Coronary artery (tissue), 2 donors: Measurements from ENCODE around the gene METTL23.

ENCODE experiments used
- DNase-seq: peaks from one replicate; pipeline ENCODE4 v3.0.0-alpha.2; 2017; ENCODE audit warnings: low spot score
- H3K27ac ChIP-seq, 2 donors: fragments of 200-600 bp; sonication (generic); one replicate each; pipeline ENCODE4 v1.5.1; 2016 to 2019
- H3K4me3 ChIP-seq: fragments of 200-600 bp; sonication (generic); 2 replicates; pipeline ENCODE4 v1.5.1; 2016; ENCODE audit warnings: mild to moderate bottlenecking, moderate library complexity
- TF ChIP-seq, protein P1 (sequence below): fragments of 200-600 bp; sonication (generic); IDR thresholded peaks from one replicate; pipeline ENCODE4 v1.5.1; 2019; ENCODE audit warnings: antibody characterized with exemption

The METTL23 gene

DNA sequence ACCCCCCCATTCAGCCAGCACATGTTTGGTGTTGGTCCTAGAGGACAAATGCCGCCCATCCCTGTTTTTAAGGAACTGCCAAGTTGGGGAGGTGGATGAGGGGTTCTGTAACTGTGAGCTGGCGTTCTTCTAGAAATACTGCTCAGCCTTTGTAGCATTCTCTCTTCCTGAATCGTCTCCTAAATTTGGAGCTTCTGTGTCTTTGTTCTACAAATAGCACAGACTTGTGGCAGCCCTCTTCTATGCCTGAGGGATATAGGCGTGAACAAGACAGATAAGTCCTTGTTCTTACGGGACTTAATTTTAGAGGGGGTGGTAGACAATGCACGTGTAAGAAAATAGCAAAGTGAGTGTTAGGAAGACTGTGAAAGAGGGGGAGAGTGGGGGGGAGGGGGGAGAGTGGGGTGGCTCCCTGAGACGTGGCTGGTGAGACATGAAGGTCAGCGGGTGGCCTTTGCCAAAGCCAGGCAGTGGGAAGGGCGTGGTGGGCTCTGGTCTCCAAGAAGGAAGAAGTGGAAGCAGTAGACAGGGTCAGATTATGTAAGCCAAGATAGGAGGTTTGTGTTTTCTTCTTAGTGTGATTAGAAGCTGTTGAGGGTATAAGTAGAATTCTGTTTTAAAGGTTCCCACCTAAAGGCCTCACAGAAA is 21.2 kb downstream of the METTL23 start:
- TF ChIP-seq, protein P1, sequence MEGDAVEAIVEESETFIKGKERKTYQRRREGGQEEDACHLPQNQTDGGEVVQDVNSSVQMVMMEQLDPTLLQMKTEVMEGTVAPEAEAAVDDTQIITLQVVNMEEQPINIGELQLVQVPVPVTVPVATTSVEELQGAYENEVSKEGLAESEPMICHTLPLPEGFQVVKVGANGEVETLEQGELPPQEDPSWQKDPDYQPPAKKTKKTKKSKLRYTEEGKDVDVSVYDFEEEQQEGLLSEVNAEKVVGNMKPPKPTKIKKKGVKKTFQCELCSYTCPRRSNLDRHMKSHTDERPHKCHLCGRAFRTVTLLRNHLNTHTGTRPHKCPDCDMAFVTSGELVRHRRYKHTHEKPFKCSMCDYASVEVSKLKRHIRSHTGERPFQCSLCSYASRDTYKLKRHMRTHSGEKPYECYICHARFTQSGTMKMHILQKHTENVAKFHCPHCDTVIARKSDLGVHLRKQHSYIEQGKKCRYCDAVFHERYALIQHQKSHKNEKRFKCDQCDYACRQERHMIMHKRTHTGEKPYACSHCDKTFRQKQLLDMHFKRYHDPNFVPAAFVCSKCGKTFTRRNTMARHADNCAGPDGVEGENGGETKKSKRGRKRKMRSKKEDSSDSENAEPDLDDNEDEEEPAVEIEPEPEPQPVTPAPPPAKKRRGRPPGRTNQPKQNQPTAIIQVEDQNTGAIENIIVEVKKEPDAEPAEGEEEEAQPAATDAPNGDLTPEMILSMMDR, result no peak
- no peak for DNase-seq
- Histone ChIP-seq H3K27ac (no peak overlapping the region), H3K4me3 (no peak overlapping the region)

DNA sequence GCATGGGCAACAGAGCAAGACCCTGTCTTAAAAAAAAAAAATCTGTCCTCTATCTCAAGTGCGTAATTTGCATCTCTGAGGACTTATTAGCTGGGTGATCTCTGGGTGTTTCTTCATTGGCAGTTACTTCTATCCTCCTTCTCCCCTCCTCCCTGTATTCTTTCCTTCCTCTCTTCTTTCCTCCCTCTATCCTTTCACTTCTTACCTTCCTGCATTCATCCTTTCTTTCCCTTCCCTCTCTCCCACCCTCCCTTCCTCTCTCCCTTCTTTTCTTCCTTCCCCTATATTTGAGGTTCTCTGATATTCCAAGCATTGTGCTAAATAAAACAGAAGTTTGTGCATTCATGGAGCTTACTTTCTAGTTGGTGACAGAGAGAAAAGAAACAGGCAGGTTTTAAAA is 22.0 kb downstream of the METTL23 start:
- TF ChIP-seq, protein P1, result no peak
- Histone ChIP-seq H3K4me3 (no peak overlapping the region), H3K27ac (no peak overlapping the region)
- no peak for DNase-seq

DNA sequence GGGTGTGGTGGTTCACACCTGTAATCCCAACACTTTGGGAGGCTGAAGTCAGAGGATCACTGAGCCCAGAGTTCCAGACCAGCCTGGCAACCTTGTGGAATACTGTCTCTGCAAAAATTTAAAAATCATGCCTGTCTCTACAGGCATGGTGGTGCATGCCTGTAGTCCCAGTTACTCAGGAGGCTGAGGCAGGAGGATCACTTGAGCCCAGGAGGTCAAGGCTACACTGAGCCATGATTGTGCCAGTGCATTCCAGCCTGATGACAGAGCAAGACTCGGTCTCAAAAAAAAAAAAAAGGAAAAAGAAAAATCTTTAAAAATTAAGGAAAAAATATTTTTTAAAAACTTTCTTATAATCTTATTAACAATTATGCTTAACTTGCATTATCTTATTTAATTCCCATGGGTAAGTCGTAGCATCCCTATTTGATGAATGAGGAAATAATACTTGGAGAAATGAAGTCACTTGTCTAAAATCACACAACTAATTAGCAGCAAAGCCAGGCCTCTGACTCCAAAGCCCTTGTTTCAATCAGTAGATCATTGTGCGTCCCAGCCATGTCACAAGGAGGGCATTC is 24.9 kb downstream of the METTL23 start:
- Histone ChIP-seq H3K4me3 (no peak overlapping the region), H3K27ac (no peak overlapping the region)
- TF ChIP-seq, protein P1, result no peak
- DNase-seq, result no peak

DNA sequence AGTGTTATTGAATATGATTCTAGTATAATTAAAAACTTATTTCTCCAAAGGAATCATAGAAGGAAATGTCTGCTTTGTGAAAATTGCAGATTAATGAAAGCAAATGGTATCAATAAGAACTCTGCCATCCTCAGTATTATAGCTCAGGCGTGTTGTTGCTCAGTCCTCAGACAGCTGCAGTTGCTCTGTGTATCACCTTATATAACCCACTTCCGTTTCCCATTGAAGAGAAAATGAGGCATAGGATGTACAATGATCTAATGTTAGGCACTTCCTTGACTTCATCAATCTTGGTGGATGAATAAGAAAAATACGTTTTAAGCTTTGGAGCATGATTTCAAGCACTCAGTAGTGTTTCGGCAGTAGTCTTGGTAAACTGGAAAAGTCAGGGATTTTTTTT is 25.4 kb downstream of the METTL23 start:
- TF ChIP-seq, protein P1, result no peak
- Histone ChIP-seq H3K27ac (no peak overlapping the region), H3K4me3 (no peak overlapping the region)
- DNase-seq, result no peak

DNA sequence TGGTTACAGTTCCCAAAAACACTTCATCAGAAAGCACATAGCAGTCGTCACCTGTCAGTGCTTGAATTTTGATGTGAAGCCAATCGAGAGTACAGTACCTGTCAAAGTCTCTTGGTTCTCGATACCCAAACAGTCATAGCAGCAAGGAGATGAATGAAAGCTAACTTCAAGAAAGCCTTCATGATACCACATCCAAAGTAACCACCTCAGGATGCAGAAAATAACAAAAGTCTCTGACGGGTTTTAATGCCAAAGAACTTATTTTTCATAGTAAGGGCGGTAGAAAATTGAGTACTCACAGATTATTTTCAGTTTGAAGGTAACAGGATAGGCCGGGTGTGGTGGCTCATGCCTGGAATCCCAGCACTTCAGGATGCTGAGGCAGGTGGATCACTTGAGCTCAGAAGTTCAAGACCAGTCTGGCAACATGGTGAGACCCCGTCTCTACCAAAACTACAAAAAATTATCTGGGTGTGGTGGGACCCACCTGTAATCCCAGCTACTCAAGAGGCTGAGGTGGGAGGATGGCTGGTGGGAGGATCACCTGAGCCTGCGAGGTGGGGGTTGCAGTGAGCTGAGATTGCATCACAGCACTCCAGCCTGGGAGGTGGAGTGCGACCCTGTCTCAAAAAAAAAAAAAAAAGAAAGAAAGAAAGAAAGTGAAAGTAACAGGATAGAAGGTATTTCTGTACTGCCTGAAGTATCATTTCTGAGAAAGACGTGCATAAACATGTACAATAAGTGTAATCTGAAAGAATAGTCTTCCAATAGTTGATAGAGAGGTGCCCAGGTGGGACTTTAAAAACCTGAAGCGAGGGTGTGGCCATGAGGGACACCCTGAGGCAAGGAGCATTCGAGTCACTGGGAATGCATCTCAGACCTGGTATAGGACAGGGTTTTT is 26.7 kb downstream of the METTL23 start:
- TF ChIP-seq, protein P1, result no peak
- no peak overlapping the region for H3K4me3 ChIP-seq

DNA sequence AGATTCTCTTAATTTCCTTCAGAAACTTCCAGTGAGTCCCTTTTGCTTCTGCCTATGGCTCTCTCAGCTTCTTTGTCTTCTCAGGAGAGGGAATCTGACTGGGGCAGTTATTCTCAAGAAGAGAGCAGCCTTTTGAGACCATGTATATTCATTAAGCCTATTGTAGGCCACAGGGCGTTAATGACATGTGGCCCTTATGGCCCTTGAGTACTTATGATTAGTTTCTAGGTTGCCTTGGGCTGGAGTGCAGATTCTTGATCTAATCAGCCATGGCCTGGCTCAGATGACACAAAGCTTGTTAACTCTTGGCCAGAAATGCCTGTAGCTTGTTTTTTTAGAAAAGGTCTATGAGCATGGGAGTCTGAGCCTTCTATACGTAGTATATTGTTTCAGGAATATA is 28.6 kb downstream of the METTL23 start:
- Histone ChIP-seq H3K4me3 (no peak overlapping the region), H3K27ac (no peak overlapping the region)
- TF ChIP-seq, protein P1, result no peak
- DNase-seq, result no peak

More for the DNA sequence above, 26.7 kb downstream of the METTL23 start:
- no peak for DNase-seq
- no peak overlapping the region for H3K27ac ChIP-seq
